HG02981 (cell line): ENCODE results near the gene STK10.

ENCODE experiments used
- ATAC-seq: cut with Tn5 transposase; IDR thresholded peaks from one replicate; pipeline ENCODE4 v1.9.1; 2021; ENCODE audit warnings: mild to moderate bottlenecking, moderate library complexity; ENCODE audit not compliant: unreplicated experiment

Gene STK10

GRCh38 chr5:171992305-171992704 is 195.7 kb downstream of the STK10 start:
- no peak for ATAC-seq
